Measurements from ENCODE around the gene TRMU.

Gene TRMU

GRCh38 chr22:46369716-46370583 lies 34.4 kb downstream of the TRMU start:
- DNase-seq (ENCODE audit: low spot score), result no peak

DNA sequence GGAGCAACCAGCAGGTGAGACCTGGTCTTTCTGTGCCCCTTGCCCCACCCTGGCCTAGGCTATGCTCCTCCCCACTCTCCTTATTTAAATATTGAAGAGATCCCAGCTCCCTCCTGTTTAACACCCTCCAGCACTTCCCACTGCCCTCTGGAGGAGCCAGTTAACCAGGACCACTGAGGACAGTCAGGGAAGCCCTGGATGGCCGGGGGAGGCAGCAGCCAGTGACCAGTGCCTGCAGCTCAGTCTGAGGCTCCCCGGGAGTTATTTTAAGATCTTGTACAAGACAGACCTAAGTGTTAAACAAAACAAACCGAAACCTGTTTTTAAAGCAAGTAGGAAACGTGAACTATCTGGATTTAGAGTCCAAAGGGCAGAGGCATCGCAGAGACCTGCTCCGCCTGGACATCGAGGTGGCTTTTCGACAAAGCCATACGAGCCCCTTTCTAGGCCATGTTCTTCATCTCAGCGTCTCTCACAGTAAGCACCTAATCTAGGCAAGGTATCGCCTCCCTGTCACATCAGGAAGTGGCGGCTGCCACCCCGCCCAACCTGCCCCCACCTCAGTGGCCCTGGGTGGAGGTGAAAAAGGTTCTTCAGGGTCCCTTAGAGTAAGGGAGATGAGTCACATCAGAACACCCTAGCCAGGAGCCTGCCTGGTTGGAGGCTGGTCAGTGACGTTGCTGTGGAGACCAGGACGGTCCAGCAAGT lies 35.2 kb downstream of the TRMU start:
- DNase-seq (ENCODE audit: low spot score), result no peak

DNA sequence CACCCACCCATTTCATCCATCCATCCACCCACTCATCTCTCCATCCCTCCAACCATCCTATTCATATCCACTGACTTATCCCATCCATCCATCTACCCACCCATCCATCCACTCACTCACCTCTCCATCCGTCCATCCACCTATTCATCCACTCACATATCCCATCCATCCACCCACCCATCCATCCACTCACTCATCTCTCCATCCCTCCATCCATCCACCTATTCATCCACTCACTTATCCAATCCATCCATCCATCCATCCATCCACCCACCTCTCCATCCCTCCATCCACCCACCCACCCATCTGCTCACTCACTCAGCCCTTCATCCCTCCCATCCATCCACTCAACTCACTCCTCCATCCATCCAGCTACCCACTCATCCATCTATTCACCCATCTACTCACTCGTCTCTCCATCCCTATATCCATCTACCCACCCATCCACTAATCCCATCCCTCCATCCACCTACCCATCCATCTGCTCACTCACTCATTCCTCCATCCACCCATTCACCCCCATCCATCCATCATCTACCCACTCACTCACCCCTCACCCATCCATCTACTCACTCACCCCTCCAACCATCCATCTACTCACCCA lies 36.2 kb downstream of the TRMU start:
- DNase-seq (ENCODE audit: low spot score), result no peak

DNA sequence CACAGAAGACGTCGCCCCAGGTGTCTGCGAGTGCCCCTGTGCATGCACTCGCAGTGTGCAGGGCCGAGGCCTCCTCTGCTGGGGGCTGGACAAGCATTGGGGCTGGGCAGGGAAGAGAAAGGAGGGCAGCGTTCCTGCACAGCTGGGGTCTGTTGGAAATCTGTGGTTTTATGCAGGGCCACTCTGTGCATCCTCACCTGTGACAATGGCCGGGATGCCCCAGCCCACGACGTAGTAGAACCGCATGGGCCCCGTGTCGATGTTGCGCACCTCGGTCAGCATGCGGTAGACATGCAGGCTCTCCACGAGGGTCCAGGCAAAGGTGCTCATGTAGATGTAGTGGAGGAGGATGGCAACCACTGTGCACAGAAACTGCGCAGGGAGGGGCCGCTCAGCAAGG lies 37.2 kb downstream of the TRMU start:
- DNase-seq (ENCODE audit: low spot score), result no peak

- no peak for DNase-seq (ENCODE audit: low spot score)
Observed at GRCh38 chr22:46373159-46373558, 37.6 kb downstream of the TRMU start.

- no peak for DNase-seq (ENCODE audit: low spot score)
Observed at GRCh38 chr22:46373921-46374662, 38.6 kb downstream of the TRMU start.

- DNase-seq (ENCODE audit: low spot score), result no peak
Observed at GRCh38 chr22:46374663-46375474, 39.4 kb downstream of the TRMU start.

DNA sequence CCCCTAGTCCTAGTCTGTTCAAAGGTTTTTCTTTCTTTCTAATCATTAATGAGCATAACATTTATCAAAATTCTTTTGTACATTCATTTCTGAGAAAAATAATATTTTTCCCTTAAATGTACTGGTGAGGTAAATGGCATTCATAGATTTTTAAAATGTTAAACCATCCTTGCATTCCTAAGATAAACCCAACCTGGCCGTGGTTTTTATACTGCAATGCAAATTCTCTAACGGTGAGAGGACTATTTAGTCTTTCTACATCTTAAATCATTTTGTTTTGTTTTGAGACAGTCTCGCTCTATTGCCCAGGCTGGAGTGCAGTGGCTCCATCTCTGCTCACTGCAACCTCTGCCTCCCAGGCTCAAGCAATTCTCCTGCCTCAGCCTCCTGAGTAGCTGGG lies 40.6 kb downstream of the TRMU start:
- no peak for DNase-seq (ENCODE audit: low spot score)

DNA sequence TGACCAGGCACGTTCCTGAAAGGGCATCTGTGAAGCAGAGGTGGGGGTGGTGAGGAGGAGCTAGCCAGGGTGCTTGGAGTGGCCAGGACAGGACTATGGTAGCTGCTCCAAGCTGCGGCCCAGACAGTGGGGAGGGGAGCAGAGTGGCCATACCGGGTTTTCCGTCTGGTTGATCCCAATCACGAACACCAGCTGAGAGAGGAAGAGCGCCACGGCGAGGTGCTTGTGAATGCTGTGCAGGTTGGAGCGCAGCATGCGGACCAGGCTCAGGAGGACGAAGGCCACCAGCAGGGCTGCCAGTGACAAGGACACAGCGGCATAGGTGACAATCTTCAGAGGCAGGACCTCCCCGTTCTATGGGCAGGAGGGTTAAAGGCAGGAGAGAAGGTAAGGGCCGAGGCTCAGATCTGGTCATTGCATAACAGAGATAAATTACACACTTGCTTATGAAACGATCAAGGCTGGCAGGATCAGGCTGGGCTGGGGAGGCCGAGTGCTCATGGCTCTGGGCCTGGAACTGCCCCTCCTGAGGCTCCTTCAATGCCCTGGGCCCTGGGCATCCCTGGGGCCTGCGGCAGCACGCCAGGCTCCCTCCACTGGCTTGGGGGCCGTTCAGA lies 41.5 kb downstream of the TRMU start:
- no peak for DNase-seq (ENCODE audit: low spot score)

GRCh38 chr22:46377525-46378425 lies 42.3 kb downstream of the TRMU start:
- DNase-seq (ENCODE audit: low spot score), result peak; percentile 58

GRCh38 chr22:46378426-46379065 lies 43.0 kb downstream of the TRMU start:
- no peak for DNase-seq (ENCODE audit: low spot score)

DNA sequence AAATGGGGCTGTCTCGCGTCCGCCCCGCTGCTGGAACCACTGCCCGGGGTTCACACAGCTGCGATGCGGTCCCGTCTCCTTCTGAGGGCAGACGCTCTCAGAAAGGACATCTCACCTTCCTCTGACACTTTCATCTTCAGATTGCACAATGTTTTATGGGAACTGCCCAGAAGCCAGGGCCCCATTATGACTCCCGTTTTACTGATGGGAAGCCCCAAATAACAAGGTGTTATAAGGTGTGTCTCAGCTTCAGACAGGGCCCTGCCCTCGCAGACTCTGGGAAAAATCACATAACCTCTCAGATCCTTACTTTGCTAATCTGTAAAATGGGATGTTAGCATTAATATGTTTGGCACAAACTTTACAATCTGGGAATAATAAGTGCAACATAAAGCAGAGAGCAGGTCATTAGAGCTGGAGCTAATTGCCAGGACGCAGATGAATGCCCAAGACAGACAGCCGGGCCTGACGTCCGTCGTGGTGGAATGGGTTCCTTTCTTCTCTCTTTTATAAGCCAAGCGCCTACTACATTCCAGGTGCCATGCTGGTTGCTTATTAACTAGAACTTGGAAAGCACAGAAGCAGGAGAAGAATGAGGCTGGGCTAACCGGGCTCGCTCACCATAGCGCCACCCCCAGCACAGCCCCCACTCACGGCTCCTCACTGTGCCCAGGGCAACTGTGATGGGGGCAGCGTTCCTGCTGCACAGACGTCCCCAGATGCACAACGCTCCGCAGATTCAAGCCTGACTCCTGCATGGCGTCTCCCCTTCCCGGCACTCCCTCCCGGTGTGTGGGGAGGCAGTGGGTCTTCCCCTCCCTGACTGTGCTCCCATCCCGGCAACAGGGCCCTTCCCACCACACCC lies 43.8 kb downstream of the TRMU start:
- DNase-seq (ENCODE audit: low spot score), result no peak

DNA sequence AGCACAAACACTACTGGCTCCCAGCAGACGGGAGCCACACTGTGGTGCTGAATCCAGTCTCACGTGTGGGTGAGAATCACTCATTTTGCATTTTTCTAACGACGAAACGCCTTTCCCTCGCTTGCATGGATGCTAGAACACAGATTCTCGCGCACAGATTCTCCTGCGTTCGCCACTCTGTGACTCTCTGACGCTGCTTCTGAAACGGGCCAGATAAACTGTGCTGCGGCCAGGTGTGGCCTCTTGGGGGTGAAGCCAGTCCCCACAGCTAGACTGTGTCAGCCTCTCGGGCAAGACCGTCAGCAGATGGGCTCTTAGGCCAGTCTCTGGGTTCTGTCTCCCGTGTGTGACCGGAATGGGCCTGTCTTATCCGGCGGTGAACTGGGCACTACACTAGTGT lies 44.6 kb downstream of the TRMU start:
- no peak for DNase-seq (ENCODE audit: low spot score)

GRCh38 chr22:46380581-46380980 lies 45.1 kb downstream of the TRMU start:
- DNase-seq (ENCODE audit: low spot score), result no peak

DNA sequence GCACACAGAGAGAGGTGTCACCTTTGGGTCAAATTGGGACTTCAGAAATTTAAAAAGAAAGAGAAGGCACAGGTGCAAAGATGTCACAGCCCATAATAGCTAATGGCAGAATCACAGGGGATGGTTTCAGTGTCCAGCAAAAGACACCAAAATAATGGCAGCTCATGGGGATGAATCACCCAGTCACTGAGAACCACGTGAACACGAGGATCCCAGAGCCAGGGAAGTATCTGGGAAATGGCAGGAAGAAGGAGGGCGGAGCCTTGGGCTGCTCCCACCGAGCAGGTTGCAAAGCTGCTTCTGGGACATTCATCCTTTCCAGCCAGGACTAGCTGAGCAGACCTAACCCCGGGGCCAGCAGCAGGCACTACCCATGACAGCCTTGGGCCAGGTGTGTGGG lies 45.6 kb downstream of the TRMU start:
- no peak for DNase-seq (ENCODE audit: low spot score)

- no peak for DNase-seq (ENCODE audit: low spot score)
Observed at GRCh38 chr22:46381731-46382130, 46.2 kb downstream of the TRMU start.

DNA sequence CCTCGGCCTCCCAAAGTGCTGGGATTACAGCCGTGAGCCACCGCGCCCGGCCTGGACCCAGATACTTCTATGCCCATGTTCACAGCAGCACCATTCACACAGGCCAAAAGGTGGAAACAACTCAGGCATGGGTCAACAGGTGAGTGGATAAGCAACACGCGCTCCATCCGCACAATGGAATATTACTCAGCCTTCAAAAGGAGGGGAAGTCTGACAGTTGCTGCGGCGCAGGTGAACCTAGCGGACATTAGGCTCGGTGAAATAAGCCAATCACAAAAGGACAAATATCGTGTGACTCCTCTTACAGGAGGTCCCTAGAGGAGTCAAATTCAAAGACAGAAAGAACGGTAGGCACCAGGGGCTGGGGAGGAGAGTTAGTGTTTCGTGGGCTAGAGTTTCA lies 47.0 kb downstream of the TRMU start:
- no peak for DNase-seq (ENCODE audit: low spot score)

DNA sequence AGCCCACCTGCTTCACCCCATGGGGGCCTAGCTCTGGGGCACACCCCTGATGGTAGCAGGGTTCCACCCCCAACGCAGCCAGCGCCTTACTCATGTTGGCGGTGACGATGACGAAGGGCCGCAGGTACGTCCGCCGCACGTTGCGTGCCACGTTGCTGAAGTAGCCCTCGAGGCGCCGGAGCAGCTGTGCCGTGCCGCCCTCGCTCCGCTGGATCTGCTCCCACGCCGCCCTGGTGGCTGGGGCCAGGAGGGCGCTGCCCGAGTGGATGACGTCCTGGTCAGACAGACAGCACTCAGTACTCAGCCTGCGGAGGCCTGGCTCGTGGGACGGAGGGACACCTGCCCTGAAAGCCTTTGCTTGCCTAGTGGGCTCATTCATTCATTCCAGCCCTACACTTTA lies 50.8 kb downstream of the TRMU start:
- DNase-seq (ENCODE audit: low spot score), result no peak

DNA sequence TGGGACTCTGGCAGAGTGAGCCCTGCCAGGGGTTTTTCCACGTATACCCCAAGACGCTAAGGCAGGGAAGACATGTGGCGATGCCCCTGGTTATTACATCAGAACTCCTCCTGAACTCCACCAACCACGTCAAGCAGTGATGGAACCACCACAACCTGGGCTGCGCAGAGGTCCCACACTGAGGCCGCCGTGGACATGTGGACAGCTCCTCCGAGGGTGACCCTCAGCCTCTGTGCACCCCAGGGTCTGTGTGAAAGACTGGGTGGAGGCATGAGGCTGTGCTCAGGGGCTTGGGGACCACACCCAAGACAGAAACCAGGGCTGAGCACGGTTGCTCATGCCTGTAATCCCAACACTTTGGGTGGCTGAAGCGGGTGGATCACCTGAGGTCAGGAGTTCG lies 52.2 kb downstream of the TRMU start:
- DNase-seq (ENCODE audit: low spot score), result no peak
